ENCODE results near the gene TMEM59L.

The TMEM59L gene

DNA sequence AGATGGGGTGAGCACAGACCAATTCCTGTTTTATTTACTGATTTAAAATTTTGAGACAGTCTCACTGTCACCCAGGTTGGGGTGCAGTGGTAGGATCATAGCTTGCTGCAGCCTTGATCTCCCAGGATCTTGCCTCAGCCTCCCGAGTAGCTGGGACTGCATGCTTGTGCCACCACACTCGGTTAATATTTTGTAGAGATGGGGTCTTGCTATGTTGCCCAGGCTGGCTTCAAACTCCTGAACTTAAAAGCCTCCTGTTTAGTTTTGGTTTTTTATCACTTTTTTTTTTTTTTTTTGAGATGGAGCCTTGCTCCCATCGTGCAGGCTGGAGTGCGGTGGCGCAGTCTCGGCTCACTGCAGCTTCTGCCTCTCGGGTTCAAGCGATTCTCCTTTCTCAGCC lies 36.3 kb upstream of the TMEM59L start:
- no peak overlapping the region for H3K4me3 ChIP-seq (ENCODE audit: low read depth, low read length)
- TF ChIP-seq, protein P1, sequence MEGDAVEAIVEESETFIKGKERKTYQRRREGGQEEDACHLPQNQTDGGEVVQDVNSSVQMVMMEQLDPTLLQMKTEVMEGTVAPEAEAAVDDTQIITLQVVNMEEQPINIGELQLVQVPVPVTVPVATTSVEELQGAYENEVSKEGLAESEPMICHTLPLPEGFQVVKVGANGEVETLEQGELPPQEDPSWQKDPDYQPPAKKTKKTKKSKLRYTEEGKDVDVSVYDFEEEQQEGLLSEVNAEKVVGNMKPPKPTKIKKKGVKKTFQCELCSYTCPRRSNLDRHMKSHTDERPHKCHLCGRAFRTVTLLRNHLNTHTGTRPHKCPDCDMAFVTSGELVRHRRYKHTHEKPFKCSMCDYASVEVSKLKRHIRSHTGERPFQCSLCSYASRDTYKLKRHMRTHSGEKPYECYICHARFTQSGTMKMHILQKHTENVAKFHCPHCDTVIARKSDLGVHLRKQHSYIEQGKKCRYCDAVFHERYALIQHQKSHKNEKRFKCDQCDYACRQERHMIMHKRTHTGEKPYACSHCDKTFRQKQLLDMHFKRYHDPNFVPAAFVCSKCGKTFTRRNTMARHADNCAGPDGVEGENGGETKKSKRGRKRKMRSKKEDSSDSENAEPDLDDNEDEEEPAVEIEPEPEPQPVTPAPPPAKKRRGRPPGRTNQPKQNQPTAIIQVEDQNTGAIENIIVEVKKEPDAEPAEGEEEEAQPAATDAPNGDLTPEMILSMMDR (IDR thresholded peaks at IDR 0.05; ENCODE audit: low read depth, low read length): no peak
- in situ Hi-C loops (cut with HindIII; ENCODE audit: low sequenced_read_pairs): no loop called here
- no peak for DNase-seq (ENCODE audit: low read depth, low spot score)

DNA sequence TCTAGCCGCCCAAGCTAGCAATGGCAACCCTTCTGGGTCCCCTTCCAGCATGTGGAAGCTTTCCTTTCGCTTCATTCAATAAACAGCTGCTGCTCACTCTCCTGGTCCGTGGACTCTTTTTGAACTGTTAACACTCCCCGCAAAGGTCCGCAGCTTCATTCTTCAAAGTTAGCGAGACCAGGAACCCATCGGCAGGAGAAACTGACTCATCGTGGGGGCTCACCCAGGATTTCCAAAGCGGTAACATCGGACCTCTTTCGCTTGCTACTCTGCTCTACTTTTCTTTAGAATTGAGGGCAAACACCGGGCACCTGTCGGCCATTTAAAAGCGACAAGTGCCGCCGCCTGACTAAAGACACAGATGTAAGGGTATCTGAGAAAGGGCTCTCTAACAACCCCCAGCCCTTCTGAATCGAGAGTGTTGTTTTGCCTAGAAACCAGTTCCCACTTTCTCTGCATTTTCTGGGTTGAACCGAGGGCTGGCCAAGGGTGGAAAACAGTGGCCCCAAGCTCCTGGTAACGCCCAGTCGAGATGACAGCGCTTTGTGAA lies 35.2 kb upstream of the TMEM59L start:
- in situ Hi-C loops (cut with HindIII; ENCODE audit: low sequenced_read_pairs): no loop called here
- H3K4me3 ChIP-seq (ENCODE audit: low read depth, low read length): no peak overlapping the region
- no peak for DNase-seq (ENCODE audit: low read depth, low spot score)
- TF ChIP-seq, protein P1 (IDR thresholded peaks at IDR 0.05; ENCODE audit: low read depth, low read length): no peak

DNA sequence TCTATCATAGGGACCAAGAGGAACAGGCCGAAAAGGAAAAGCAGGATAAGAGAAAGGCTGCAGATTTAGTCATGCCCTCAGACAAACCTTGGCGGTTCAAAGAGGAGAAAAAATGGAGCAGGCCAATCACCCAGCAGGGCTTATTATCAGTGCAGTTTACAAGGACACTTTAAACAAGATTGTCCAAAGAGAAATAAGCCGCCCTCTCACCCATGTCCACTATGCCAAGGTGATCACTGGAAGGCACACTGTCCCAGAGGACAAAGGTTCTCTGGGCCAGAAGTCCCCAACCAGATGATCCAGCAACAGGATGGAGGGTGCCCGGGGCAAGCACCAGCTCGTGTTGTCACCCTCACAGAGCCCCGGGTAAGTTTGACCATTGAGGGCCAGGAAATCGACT lies 32.4 kb upstream of the TMEM59L start:
- in situ Hi-C loops (cut with HindIII; ENCODE audit: low sequenced_read_pairs): no loop called here
- no peak for DNase-seq (ENCODE audit: low read depth, low spot score)
- H3K4me3 ChIP-seq (ENCODE audit: low read depth, low read length): no peak overlapping the region
- TF ChIP-seq, protein P1 (IDR thresholded peaks at IDR 0.05; ENCODE audit: low read depth, low read length): no peak

DNA sequence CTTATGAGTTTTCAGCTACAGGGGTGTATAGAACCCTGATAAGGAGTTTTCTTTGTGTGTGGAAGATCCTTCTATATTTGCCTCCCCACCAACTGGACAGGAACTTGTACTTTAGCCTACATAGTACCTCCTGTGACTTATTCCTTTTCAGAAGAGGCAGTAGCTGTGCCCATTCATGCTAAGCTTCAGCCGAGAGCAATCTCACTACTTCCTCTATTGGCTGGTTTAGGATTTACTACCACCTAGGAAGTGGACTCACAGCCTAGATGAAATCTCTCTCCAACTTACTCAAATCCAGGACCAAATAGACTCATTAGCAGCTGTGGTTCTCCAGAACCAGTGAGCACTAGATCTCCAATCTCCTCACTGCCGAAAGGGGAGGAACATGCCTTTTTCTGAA lies 26.4 kb upstream of the TMEM59L start:
- DNase-seq (ENCODE audit: low read depth, low spot score): no peak
- TF ChIP-seq, protein P1 (IDR thresholded peaks at IDR 0.05; ENCODE audit: low read depth, low read length): no peak
- in situ Hi-C loops (cut with HindIII; ENCODE audit: low sequenced_read_pairs): no loop called here
- H3K4me3 ChIP-seq (ENCODE audit: low read depth, low read length): no peak overlapping the region

DNA sequence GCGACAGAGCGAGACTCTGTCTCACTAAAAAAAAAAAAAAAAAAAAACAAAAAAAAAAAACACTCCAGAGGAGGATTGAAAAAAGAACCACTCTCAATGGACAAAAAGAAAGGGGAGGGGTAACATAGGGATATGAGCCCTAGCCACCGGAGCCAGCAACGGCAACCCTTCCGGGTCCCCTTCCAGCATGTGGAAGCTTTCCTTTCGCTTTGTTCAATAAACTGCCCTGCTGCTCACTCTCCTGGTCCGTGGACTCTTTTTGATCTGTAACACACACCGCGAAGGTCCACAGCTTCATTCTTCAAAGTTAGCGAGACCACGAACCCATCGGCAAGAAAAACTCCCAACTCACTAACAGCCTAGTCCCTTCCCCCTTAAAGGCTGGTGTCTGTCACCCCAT lies 25.1 kb upstream of the TMEM59L start:
- in situ Hi-C loops (cut with HindIII; ENCODE audit: low sequenced_read_pairs): no loop called here
- H3K4me3 ChIP-seq (ENCODE audit: low read depth, low read length): no peak overlapping the region
- TF ChIP-seq, protein P1 (IDR thresholded peaks at IDR 0.05; ENCODE audit: low read depth, low read length): no peak
- no peak for DNase-seq (ENCODE audit: low read depth, low spot score)

DNA sequence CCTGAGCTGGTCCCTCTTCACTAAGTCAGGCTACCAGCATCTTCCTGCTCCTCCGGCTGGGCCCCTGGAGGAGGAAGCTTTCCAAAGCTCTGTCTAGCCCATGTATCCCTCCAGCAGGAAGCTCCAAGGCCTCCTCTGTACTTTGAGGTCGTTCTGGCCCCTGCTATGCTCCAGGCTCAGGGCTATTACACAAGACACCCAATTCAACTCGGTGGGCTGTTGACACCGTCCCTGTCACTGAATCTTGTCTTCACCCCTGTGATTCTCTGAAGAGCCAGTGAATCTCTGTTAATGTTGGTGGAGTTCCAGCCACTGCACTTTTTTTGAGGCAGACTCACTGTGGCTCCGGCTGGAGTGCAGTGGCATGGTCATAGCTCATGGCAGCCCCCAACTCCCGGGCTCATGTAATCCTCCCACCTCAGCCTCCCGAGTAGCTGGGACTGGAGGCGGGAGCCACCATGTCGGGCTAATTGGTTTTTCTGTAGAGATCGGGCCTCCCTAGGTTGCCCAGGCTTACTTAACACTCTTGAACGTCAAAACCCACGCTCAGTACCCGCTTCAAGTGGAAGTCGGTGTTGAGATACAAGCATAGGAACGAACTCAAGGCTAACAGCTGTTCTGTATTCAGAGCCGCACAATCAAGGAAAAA lies 24.6 kb upstream of the TMEM59L start:
- in situ Hi-C loops (cut with HindIII; ENCODE audit: low sequenced_read_pairs): no loop called here
- no peak for DNase-seq (ENCODE audit: low read depth, low spot score)

More for the DNA sequence above, 24.6 kb upstream of the TMEM59L start:
- peak overlapping the region; percentile 58 for H3K4me3 ChIP-seq (ENCODE audit: low read depth, low read length)
- TF ChIP-seq, protein P1 (IDR thresholded peaks at IDR 0.05; ENCODE audit: low read depth, low read length): no peak
